AG09319 (cell line): ENCODE data around the gene NUDT14.

Experiments
- DNase-seq: peaks from one replicate; pipeline ENCODE4 v3.0.0-alpha.2; 2010; ENCODE audit warnings: low read depth; ENCODE audit errors: extremely low read depth
- CTCF ChIP-seq: IDR thresholded peaks from 2 replicates; pipeline ENCODE4 v1.5.1; 2011; ENCODE audit warnings: low read depth, mild to moderate bottlenecking, inconsistent platforms, low read length, moderate library complexity

NUDT14 gene

GRCh38 chr14:105146976-105147635 is 34.0 kb downstream of the NUDT14 start:
- TF ChIP-seq CTCF = no peak
- DNase-seq = no peak

- DNase-seq = no peak
- no peak for TF ChIP-seq CTCF
These were observed 34.7 kb downstream of the NUDT14 start for GRCh38 chr14:105146181-105146975.

DNA sequence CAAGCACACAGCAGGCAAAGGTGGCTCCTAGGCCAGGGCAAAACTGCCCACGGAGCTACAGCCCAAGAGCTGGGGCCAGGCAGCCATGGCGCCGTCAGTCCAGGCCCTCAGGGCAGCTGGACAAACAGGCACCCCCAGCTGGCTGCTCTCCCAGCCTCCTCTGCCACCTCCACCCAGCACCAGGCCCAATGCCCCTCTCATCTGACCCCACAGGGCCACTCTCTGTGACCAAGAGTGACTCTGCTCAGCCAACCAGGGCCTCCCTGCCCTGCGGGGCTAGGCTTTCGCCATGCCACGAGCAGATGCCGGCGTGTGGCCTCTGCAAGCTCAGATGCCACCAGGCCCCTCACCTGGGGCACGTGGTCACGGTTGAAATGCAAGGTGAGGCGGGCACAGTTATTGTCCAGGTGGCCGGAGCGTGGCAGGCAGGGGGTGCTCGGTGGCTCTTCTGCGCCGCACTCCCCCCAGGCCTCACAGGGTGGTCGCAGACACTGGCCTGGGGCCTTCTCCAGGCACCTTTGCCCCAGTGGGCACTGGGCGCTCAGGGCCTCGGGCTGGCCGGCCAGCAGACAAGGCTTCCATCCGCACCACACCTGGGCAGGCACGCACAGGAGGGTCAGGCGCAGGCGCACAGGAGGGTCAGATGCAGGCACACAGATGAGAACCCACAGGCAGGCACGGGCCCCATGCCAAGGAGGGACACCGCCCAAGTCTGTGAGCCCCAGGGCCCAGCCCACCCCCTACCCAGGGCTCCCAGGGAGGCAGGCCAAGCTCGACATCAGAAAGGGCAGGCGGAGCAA is 35.5 kb downstream of the NUDT14 start:
- DNase-seq = no peak
- TF ChIP-seq CTCF = no peak

DNA sequence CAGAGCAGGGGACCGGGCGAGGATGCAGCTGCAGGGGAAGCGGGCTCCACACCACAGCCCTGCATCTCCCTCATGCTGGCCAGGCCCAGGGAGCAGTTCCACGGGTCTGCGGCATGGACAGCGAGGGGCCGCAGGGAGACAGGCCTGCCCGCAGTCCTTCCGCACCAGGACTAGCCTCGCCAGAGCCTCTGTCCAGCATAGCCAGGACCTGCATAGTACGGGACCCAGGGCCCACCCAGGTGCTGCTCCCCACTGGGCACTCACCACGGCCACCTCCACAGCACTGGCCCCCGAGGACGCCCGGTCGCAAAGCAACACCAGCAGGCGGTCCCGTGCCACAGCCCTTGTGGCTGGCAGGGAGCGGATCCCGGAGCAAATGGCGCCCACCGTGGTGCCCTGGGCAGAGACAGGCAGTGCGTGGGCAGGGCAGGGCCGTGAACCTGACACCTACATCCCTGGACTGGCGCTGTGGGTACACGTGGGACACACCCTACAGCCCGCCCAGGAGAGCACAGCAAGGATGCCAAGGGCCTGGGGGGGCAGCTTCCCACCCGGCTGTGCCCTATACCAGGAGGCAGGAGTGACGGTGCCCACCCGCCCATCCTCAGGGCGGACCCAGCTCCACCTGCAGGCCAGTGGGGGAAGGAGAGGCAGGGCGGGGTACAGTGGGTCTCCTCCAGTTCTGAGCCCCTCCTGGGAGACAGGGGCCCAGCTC is 36.3 kb downstream of the NUDT14 start:
- DNase-seq = no peak
- TF ChIP-seq CTCF = no peak

- no peak for TF ChIP-seq CTCF
- no peak for DNase-seq
These were observed 37.0 kb downstream of the NUDT14 start for GRCh38 chr14:105144026-105144665.

DNA sequence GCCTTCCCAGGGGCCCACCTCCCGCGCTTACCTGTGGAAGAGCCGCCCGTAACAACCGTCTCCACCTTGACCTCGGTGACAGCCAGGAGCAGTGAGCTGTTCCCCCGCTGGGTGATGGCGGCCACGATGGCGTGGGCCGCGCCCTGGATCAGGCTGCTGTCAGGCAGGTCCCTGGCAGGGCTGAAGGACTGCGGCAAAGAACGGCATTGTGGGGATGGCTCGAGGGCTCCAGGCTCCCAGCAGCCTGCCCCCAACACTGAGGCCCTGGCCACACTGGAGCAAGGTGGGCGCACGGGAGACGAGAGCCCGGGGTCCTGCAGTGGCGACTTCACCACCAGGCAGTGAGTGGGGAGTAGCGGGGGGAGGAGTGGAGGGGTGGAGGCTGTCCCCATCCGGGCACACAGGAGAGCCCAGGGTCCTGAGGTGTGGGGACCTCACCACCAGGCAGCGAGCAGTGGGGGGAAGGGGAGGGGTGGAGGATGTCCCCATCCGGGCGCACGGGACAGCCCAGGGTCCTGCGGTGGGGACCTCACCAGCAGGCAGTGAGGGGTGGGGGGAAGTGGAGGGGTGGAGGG is 37.6 kb downstream of the NUDT14 start:
- TF ChIP-seq CTCF = no peak
- DNase-seq = no peak
